ENCODE results near the gene APOO.

Gene APOO

DNA sequence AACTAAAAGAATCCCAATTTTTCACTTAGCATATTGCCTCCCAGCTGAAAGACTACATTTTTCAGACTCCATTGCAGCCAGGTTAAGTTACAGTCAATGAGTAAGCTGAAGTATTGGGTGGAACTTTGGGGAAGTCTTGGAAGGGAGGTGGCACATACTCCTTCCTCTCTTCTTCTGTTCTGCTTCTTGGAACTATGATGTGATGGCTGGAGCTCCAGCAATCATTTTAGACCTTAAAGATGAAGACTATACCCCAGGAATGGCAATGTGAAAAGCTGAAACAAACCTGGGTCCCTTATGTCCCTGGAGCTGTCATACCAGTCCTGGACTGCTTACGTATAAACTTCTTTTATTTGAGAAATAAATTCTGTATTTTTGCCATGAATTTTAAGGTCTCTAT lies 93.9 kb downstream of the APOO start:
- TF ChIP-seq, protein P1, sequence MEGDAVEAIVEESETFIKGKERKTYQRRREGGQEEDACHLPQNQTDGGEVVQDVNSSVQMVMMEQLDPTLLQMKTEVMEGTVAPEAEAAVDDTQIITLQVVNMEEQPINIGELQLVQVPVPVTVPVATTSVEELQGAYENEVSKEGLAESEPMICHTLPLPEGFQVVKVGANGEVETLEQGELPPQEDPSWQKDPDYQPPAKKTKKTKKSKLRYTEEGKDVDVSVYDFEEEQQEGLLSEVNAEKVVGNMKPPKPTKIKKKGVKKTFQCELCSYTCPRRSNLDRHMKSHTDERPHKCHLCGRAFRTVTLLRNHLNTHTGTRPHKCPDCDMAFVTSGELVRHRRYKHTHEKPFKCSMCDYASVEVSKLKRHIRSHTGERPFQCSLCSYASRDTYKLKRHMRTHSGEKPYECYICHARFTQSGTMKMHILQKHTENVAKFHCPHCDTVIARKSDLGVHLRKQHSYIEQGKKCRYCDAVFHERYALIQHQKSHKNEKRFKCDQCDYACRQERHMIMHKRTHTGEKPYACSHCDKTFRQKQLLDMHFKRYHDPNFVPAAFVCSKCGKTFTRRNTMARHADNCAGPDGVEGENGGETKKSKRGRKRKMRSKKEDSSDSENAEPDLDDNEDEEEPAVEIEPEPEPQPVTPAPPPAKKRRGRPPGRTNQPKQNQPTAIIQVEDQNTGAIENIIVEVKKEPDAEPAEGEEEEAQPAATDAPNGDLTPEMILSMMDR (IDR thresholded peaks at IDR 0.05; ENCODE audit: insufficient read depth, low read depth, low read length, missing control alignments) = no peak
- DNase-seq (ENCODE audit: low read depth) = no peak
- no peak overlapping the region for H3K4me3 ChIP-seq (ENCODE audit: low read length)

GRCh38 chrX:23811656-23812055 lies 96.1 kb downstream of the APOO start:
- DNase-seq (ENCODE audit: low read depth) = no peak
- TF ChIP-seq, protein P1 (IDR thresholded peaks at IDR 0.05; ENCODE audit: insufficient read depth, low read depth, low read length, missing control alignments) = no peak
- no peak overlapping the region for H3K4me3 ChIP-seq (ENCODE audit: low read length)

- no peak overlapping the region for H3K4me3 ChIP-seq (ENCODE audit: low read length)
- peak; percentile 55 for DNase-seq (ENCODE audit: low read depth)
- TF ChIP-seq, protein P1 (IDR thresholded peaks at IDR 0.05; ENCODE audit: insufficient read depth, low read depth, low read length, missing control alignments) = no peak
These were observed 96.6 kb downstream of the APOO start for GRCh38 chrX:23811108-23811651.

GRCh38 chrX:23810279-23810678 lies 97.5 kb downstream of the APOO start:
- no peak for DNase-seq (ENCODE audit: low read depth)
- no peak overlapping the region for H3K4me3 ChIP-seq (ENCODE audit: low read length)
- TF ChIP-seq, protein P1 (IDR thresholded peaks at IDR 0.05; ENCODE audit: insufficient read depth, low read depth, low read length, missing control alignments) = no peak

DNA sequence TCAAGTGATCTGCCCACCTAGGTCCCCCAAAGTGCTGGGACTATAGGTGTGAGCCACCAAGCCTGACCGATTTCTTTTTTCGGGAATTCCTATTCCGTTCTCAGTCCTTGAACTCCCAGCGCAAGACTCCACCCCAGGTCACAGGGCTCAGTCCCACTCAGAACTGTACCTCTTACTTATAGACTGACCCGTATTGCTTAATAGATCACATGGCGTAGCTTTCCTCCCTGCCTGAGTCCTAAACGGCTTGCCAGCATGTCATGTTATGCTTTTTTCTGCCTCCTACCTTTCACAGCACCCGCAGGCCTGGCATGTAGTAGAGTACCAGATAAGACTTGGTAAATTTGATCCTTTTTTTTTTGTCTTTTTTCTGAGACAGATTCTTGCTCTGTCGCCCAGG lies 102.3 kb downstream of the APOO start:
- H3K4me3 ChIP-seq (ENCODE audit: low read length) = no peak overlapping the region
- TF ChIP-seq, protein P1 (IDR thresholded peaks at IDR 0.05; ENCODE audit: insufficient read depth, low read depth, low read length, missing control alignments) = no peak
- no peak for DNase-seq (ENCODE audit: low read depth)

- DNase-seq (ENCODE audit: low read depth) = peak; percentile 38
- H3K4me3 ChIP-seq (ENCODE audit: low read length) = no peak overlapping the region
- TF ChIP-seq, protein P1 (IDR thresholded peaks at IDR 0.05; ENCODE audit: insufficient read depth, low read depth, low read length, missing control alignments) = no peak
These were observed 103.2 kb downstream of the APOO start for GRCh38 chrX:23804578-23804977.

DNA sequence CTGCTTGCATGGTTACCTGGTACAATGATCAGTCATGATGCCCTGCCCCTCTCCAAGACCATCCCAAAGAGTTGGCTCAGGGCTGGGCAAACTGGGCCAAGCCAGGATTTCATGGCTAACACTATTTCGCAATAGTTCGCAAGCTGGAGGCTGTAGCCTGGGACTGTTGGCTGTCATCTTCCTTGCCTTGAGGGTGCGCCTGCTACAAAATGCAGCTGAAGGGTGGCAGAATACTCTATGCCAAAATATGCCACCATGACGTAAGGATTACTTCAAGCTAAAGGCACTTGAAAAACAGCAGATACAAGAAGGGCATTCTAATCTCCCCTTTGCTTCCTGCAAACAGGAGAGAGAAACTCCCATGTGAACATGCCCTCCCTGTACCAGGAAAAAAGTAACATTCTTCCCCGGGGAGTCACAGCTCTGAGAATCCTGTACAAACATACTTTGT lies 103.8 kb downstream of the APOO start:
- no peak overlapping the region for H3K4me3 ChIP-seq (ENCODE audit: low read length)
- DNase-seq (ENCODE audit: low read depth) = peak; percentile 93
- TF ChIP-seq, protein P1 (IDR thresholded peaks at IDR 0.05; ENCODE audit: insufficient read depth, low read depth, low read length, missing control alignments) = no peak
